Natural killer cell treated with Interleukin-12 subunit alpha and Interleukin-12 subunit beta and Interleukin-15 and Interleukin-18, amount 100 ng/mL, for 72 hours (primary cell): ENCODE data around the gene FXYD3. TPM values are rescaled to one million over a fixed set of nuclear protein-coding genes. Genes with fewer than 3 reads are reported as not detected.
"Not testable (repeated sequence)": the region's sequence is repeated elsewhere in the genome, so short reads cannot be mapped to it uniquely, and the experiment has no call there.

Experiments used
- ATAC-seq, 2 donors: fragments of 150-1000 bp; cut with Tn5 transposase in 1 of 2; sonication (Bioruptor Pico), chemical (Tn5 transposase) in 1 of 2; 2 replicates each; pipeline ENCODE4 v1.10.0; 2021
- DNase-seq: peaks from one replicate; pipeline ENCODE4 v3.0.0; 2022; ENCODE audit warnings: low spot score
- H3K27ac Mint-ChIP-seq, 2 donors: 1 replicate in 1 of 2; 2 replicates in 1 of 2; pipeline ENCODE4 v1.8.0; 2022; ENCODE audit warnings: mixed read lengths in 2 of 2, mild to moderate bottlenecking in 1 of 2, moderate library complexity in 1 of 2
- H3K27me3 Mint-ChIP-seq, 2 donors: 1 replicate in 1 of 2; 2 replicates in 1 of 2; pipeline ENCODE4 v1.8.0; 2022; ENCODE audit warnings: mixed read lengths in 2 of 2
- H3K36me3 Mint-ChIP-seq: one replicate; pipeline ENCODE4 v1.8.0; 2022; ENCODE audit warnings: mixed read lengths
- H3K4me1 Mint-ChIP-seq, 2 donors: 1 replicate in 1 of 2; 2 replicates in 1 of 2; pipeline ENCODE4 v1.8.0; 2022; ENCODE audit warnings: low read depth in 2 of 2, mixed read lengths in 2 of 2, mild to moderate bottlenecking in 1 of 2
- H3K4me3 Mint-ChIP-seq: one replicate; pipeline ENCODE4 v1.8.0; 2022; ENCODE audit warnings: mixed read lengths
- H3K9me3 Mint-ChIP-seq: 2 replicates; pipeline ENCODE4 v1.8.0; 2022; ENCODE audit warnings: mixed read lengths
- total RNA-seq, 2 donors: library from RNA; stranded (reverse); gene quantifications; one replicate each; pipeline ENCODE4 v1.2.3, GENCODE V29; 2022

Gene FXYD3
- total RNA-seq, 2 donors from 2014 or later: not detected

GRCh38 chr19:35140962-35141836, 25.6 kb downstream of the FXYD3 start:
- no peaks in the 10 kb centered on the region for H3K9me3 Mint-ChIP-seq
- H3K36me3 Mint-ChIP-seq: no peaks in the 10 kb centered on the region
- peak overlapping the region; percentile 75 for H3K4me3 Mint-ChIP-seq
- ATAC-seq (peak; percentile 94 to 97), DNase-seq (peak; percentile 92)
- no peak overlapping the region for H3K27ac Mint-ChIP-seq
- peaks cover 10 to 18% of the 10 kb centered on the region in 2 donors for H3K27me3 Mint-ChIP-seq
- peaks cover 20 to 30% of the 10 kb centered on the region in 2 donors for H3K4me1 Mint-ChIP-seq

DNA sequence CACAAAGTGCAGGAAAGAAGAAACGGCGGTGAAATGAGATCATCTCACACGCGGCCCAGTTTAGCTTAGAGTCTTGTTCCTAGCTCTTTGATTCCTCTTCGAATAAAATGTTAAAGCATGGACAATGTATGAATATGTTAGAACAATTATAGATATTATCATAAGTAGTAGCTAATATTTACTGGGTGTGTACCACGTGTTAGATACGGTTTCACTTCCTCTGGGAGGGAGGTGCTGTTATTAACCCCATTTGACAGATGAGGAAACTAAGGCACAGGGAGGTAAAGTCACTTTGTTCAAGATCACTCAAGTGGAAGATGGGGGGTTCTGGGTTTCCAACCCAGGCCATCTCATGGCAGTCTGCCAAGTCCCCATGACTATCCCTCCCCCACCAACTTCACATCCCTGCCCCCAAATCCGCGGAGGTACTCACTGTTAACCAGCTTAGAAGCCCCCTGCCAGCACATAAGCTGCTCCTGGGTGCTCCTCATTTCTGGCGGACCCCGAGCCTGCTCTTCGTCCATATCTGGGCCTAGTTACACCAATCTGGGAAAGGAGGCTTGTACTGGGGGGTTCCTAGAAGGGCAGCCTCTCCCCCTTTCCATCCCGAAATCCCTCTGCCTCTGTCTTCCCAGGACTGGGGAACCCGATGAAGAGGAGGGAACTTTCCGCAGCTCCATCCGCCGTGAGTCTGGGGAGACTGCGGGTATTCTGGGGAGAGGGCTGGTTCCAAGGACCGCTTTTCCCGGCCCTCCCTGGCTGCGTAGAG, 26.4 kb downstream of the FXYD3 start:
- peak overlapping the region; percentile 75 for H3K4me3 Mint-ChIP-seq
- no peak for ATAC-seq
- H3K4me1 Mint-ChIP-seq: peaks cover 20 to 30% of the 10 kb centered on the region in 2 donors
- no peaks in the 10 kb centered on the region for H3K9me3 Mint-ChIP-seq
- H3K27ac Mint-ChIP-seq: no peak overlapping the region
- DNase-seq: no peak
- no peaks in the 10 kb centered on the region for H3K36me3 Mint-ChIP-seq
- peaks cover 10 to 18% of the 10 kb centered on the region in 2 donors for H3K27me3 Mint-ChIP-seq

DNA sequence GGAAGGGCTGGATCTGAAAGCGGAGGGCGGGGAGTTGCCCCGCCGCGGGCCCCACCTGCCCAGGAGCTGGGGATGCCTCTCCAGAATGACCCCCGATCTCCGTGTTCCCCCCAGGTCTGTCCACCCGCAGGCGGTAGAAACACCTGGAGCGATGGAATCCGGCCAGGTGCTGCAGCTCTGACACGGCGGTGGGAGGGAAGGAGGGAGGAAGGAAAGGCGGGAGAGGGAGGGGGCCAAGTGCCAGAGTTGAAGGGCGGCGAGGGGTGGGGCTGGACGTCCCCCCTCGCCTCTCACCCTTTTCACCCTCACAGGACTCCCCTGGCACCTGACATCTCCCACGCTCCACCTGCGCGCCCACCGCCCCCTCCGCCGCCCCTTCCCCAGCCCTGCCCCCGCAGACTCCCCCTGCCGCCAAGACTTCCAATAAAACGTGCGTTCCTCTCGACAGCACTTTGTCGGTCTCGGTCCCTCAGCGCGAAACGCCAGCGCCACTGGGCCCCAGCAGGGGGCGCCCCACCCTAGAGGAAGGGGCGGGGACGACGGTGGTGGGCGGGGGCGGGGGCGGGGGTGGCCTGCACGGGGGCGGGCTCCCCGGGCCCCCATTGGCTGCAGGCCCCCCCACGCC, 27.1 kb downstream of the FXYD3 start:
- peak; percentile 77 for DNase-seq
- ATAC-seq: peak; percentile 24 to 28
- Mint-ChIP-seq H3K9me3 (no peaks in the 10 kb centered on the region), H3K4me3 (peak overlapping the region; percentile 51), H3K4me1 (peaks cover 20 to 25% of the 10 kb centered on the region in 2 donors), H3K36me3 (no peaks in the 10 kb centered on the region), H3K27me3 (peaks cover 10 to 18% of the 10 kb centered on the region in 2 donors), H3K27ac (no peak overlapping the region)

DNA sequence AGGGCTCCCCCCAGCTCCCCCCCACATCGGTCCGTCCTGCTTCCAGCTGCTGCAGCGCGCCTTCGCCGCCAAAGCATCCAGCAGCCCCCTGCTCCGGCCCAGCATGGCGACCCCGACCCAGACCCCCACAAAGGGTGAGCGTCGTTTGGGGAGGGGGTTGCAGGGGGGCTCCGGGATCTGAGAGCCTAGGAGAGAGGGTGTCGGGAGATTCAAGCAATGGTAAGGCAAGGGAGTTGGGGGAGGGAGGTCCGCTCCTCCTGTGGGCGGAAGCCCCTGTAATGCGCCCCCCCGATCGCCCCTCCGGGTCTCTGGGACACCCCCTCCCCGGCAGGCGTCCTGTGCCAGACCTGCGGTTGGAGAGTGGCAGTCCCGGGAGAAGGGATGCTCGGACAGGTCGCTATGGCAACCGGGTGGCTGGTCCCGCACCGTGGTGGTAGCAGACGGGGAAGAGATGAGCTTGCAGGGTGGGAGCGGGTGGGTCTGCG, 27.6 kb downstream of the FXYD3 start, which contains the start of gene FXYD7:
TSS of gene FXYD7 (plus strand) at position 25 of the 485 bp plus-strand sequence. CDS start at position 104, 79 bp downstream.
- Mint-ChIP-seq H3K36me3 (no peaks in the 10 kb centered on the region), H3K4me3 (peak within 1 kb of the TSS; percentile 75), H3K27me3 (peaks cover 10 to 18% of the 10 kb centered on the region in 2 donors), H3K9me3 (no peaks in the 10 kb centered on the region), H3K27ac (no peak within 1 kb of the TSS), H3K4me1 (peaks cover 20 to 25% of the 10 kb centered on the region in 2 donors)
- ATAC-seq (no peak), DNase-seq (no peak)

DNA sequence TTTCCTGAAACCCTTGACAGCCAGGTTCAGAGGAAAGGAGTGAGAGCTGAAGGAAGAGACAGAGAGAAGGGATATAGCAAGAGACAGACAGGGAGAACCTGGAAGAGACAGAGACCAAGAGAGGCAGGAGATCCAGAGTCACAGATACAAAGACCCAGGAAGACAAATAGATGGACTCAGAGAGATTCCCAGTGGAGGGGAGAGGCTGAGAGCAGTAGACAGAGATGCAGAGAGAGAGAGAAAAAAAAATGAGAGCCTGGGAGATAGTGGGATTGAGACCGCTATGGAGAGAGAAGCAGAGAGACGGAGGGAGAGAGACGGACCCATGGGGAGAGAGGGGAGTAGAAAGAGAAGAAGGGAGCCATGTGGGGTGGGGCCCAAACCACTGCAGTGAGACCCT, 28.2 kb downstream of the FXYD3 start:
- H3K4me3 Mint-ChIP-seq: no peak overlapping the region
- ATAC-seq: no peak
- H3K27ac Mint-ChIP-seq: no peak overlapping the region

GRCh38 chr19:35144259-35144599, 28.6 kb downstream of the FXYD3 start:
- Mint-ChIP-seq H3K4me1 (peaks cover 20 to 25% of the 10 kb centered on the region in 2 donors), H3K4me3 (no peak overlapping the region), H3K36me3 (no peaks in the 10 kb centered on the region), H3K27me3 (peaks cover 10 to 18% of the 10 kb centered on the region in 2 donors), H3K27ac (no peak overlapping the region), H3K9me3 (no peaks in the 10 kb centered on the region)
- no peak for DNase-seq
- ATAC-seq: no peak

More for the DNA sequence above, 28.2 kb downstream of the FXYD3 start:
- no peaks in the 10 kb centered on the region for H3K9me3 Mint-ChIP-seq
- peaks cover 10 to 18% of the 10 kb centered on the region in 2 donors for H3K27me3 Mint-ChIP-seq
- H3K36me3 Mint-ChIP-seq: no peaks in the 10 kb centered on the region
- DNase-seq: no peak
- peaks cover 20 to 25% of the 10 kb centered on the region in 2 donors for H3K4me1 Mint-ChIP-seq

GRCh38 chr19:35144600-35145436, 29.2 kb downstream of the FXYD3 start:
- H3K4me1 Mint-ChIP-seq: peaks cover 20 to 25% of the 10 kb centered on the region in 2 donors
- H3K9me3 Mint-ChIP-seq: no peaks in the 10 kb centered on the region
- no peak overlapping the region for H3K27ac Mint-ChIP-seq
- peaks cover 10 to 18% of the 10 kb centered on the region in 2 donors for H3K27me3 Mint-ChIP-seq
- no peak for DNase-seq
- no peak for ATAC-seq
- no peak overlapping the region for H3K4me3 Mint-ChIP-seq
- H3K36me3 Mint-ChIP-seq: no peaks in the 10 kb centered on the region

GRCh38 chr19:35146746-35147459, 31.3 kb downstream of the FXYD3 start:
- Mint-ChIP-seq H3K9me3 (no peaks in the 10 kb centered on the region), H3K4me3 (no peak overlapping the region), H3K4me1 (peaks cover 6 to 12% of the 10 kb centered on the region in 2 donors), H3K27me3 (peaks cover 4 to 10% of the 10 kb centered on the region in 2 donors), H3K27ac (no peak overlapping the region), H3K36me3 (no peaks in the 10 kb centered on the region)
- ATAC-seq (no peak), DNase-seq (no peak)

DNA sequence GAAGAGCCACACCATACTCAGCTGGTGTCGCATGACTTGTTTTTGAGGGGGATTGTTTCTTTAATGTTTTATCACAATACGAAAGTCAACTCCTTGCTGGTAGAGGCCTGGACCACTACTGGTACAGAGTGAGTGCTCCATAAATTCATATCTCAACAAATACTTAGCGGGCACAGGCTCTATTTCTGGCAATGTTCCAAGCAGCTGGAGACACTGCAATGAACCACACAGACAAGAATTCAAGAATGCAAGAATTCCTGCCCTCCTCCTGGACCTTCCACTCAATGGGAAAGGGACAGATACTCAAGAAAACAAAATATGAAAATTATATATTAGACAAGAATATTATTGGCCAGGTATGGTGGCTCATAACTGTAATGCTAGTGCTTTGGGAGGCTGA, 33.8 kb downstream of the FXYD3 start:
- H3K36me3 Mint-ChIP-seq: no peaks in the 10 kb centered on the region
- DNase-seq (no peak), ATAC-seq (no peak)
- H3K4me3 Mint-ChIP-seq: no peak overlapping the region
- H3K4me1 Mint-ChIP-seq: peaks cover 13 to 17% of the 10 kb centered on the region in 2 donors
- peaks cover 0 to 7% of the 10 kb centered on the region in 2 donors for H3K27me3 Mint-ChIP-seq
- no peaks in the 10 kb centered on the region for H3K9me3 Mint-ChIP-seq
- no peak overlapping the region for H3K27ac Mint-ChIP-seq

GRCh38 chr19:35150445-35150844, 34.8 kb downstream of the FXYD3 start:
- Mint-ChIP-seq H3K4me3 (no peak overlapping the region), H3K27me3 (peaks cover 0 to 7% of the 10 kb centered on the region in 2 donors), H3K9me3 (no peaks in the 10 kb centered on the region), H3K4me1 (peaks cover 19 to 23% of the 10 kb centered on the region in 2 donors), H3K27ac (peak overlapping the region in 1 of 2 donors; percentile 57), H3K36me3 (no peaks in the 10 kb centered on the region)
- ATAC-seq (no peak), DNase-seq (no peak)

DNA sequence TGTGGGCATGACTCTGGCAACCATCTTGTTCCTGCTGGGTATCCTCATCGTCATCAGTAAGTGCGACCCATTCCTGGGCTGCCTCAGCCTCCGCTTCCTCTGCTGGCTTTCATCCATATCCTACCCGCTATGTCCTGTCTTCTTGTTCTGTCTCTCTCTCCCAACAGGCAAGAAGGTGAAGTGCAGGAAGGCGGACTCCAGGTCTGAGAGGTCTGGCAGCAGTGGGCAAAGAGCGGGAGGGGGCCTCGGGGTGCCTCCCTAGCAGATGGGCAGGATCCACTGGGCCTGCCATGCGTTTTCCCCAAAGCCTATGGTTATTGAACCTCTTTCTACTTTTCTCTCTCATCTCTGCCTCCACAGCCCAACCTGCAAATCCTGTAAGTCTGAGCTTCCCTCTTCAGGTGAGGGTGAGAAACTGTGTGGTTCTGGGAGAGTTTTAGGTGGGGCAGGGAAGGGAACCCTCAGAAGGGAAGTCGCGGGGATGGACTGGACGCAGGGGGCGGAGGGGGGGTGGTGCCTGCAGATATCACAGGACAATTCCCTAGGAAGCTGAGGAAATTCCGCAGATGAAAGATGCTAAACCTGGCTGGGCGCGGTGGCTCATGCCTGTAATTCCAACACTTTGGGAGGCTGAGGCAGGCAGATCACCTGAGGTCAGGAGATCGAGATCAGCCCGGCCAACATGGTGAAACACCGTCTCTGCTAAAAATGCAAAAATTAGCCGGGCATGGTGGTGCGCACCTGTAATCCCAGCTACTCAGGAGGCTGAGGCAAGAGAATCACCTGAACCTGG, 35.8 kb downstream of the FXYD3 start:
- Mint-ChIP-seq H3K4me1 (peaks cover 28 to 32% of the 10 kb centered on the region in 2 donors), H3K4me3 (no peak overlapping the region), H3K36me3 (peaks cover 6% of the 10 kb centered on the region), H3K27ac (peak overlapping the region in 1 of 2 donors; percentile 9), H3K9me3 (no peaks in the 10 kb centered on the region), H3K27me3 (peaks cover 0 to 7% of the 10 kb centered on the region in 2 donors)
- no peak for ATAC-seq
- DNase-seq: no peak

DNA sequence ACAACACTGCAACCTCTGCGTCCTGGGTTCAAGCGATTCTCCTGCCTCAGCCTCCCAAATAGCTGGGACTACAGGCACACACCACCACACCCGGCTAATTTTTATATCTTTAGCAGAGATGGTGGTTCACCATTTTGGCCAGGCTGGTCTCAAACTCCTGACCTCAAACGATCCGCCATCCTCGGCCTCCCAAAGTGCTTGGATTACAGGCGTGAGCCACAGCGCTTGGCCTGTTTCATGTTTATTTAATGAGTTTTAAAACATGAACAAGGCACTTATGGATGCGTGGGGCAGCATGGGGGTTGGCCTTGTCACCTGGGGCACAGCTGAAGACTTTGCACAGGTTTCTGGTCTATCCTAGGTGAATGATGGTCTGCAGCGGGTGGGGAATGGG, 37.5 kb downstream of the FXYD3 start:
- not testable (repeated sequence) for DNase-seq, H3K36me3 Mint-ChIP-seq, ATAC-seq, H3K9me3 Mint-ChIP-seq, H3K27me3 Mint-ChIP-seq
- Mint-ChIP-seq H3K4me3 (peak overlapping the region; percentile 100), H3K27ac (peak overlapping the region; percentile 62 to 97), H3K4me1 (peaks cover 31 to 39% of the 10 kb centered on the region in 2 donors)
